ENCODE measurements around the gene DDX39B. TPM values are rescaled to one million over a fixed set of nuclear protein-coding genes. Genes with fewer than 3 reads are reported as not detected.

DDX39B gene
- total and polyA plus RNA-seq, 9 of the 15 experiments (the other 6 are each of a cell fraction or from before 2014, with no cell fraction given): 479 to 869 (median 592) TPM

DNA sequence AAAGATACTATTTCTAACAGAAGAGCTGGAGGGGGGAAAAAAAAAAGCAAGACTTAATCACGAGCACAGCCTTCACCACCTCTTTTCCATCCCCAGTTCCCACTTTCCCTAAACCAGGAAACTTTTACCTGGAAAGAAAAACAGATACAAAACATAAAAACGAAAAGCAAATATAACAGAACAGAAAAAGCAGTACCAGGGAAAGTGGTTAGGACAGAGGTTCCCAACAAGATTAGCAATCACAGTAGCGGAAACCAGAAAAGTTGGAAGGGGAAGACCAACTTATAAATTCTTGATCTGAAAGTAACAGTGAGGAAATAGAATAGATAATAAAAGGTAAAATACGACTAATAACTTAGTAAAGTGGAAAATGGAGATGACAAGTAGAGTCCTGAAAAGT, 1.2 kb downstream of the DDX39B start (continued):
- TF ChIP-seq, protein P1, sequence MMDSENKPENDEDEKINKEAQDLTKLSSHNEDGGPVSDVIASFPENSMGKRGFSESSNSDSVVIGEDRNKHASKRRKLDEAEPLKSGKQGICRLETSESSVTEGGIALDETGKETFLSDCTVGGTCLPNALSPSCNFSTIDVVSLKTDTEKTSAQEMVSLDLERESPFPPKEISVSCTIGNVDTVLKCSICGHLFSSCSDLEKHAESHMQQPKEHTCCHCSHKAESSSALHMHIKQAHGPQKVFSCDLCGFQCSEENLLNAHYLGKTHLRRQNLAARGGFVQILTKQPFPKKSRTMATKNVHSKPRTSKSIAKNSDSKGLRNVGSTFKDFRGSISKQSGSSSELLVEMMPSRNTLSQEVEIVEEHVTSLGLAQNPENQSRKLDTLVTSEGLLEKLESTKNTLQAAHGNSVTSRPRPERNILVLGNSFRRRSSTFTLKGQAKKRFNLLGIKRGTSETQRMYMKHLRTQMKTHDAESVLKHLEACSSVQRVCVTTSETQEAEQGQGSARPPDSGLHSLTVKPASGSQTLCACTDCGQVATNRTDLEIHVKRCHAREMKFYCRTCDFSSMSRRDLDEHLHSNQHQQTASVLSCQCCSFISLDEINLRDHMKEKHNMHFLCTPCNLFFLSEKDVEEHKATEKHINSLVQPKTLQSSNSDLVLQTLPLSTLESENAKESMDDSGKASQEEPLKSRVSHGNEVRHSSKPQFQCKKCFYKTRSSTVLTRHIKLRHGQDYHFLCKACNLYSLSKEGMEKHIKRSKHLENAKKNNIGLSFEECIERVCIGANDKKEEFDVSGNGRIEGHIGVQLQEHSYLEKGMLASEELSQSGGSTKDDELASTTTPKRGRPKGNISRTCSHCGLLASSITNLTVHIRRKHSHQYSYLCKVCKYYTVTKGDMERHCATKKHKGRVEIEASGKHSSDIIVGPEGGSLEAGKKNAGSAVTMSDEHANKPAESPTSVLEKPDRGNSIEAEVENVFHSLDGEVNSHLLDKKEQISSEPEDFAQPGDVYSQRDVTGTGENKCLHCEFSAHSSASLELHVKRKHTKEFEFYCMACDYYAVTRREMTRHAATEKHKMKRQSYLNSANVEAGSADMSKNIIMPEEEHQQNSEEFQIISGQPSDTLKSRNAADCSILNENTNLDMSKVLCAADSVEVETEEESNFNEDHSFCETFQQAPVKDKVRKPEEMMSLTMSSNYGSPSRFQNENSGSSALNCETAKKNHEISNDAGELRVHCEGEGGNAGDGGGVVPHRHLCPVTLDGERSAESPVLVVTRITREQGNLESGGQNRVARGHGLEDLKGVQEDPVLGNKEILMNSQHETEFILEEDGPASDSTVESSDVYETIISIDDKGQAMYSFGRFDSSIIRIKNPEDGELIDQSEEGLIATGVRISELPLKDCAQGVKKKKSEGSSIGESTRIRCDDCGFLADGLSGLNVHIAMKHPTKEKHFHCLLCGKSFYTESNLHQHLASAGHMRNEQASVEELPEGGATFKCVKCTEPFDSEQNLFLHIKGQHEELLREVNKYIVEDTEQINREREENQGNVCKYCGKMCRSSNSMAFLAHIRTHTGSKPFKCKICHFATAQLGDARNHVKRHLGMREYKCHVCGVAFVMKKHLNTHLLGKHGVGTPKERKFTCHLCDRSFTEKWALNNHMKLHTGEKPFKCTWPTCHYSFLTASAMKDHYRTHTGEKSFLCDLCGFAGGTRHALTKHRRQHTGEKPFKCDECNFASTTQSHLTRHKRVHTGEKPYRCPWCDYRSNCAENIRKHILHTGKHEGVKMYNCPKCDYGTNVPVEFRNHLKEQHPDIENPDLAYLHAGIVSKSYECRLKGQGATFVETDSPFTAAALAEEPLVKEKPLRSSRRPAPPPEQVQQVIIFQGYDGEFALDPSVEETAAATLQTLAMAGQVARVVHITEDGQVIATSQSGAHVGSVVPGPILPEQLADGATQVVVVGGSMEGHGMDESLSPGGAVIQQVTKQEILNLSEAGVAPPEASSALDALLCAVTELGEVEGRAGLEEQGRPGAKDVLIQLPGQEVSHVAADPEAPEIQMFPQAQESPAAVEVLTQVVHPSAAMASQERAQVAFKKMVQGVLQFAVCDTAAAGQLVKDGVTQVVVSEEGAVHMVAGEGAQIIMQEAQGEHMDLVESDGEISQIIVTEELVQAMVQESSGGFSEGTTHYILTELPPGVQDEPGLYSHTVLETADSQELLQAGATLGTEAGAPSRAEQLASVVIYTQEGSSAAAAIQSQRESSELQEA (IDR thresholded peaks at IDR 0.05; ENCODE audit: low read depth): 0 out of 2 replicates have a peak, but pooled peaks have one; percentile 18
